K562 (cell line): ENCODE measurements around the gene STEAP3. TPM values are rescaled to one million over a fixed set of nuclear protein-coding genes. Genes with fewer than 3 reads are reported as not detected.

Experiments used
- ATAC-seq: fragments of 200-7000 bp; cut with Tn5 transposase; 3 replicates; pipeline ENCODE4 v1.9.1; 2020; ENCODE audit warnings: moderate library complexity
- BruUV-seq: library from RNA; stranded (reverse); fragments of 400-500 nt; replicated peaks from 2 replicates; lab custom pipeline; 2021; lab: Mats Ljungman, UMichigan
- CTCF ChIA-PET: fragments of 300-600 bp; formaldehyde crosslinking; extraction: SDS; loops from one replicate; lab custom pipeline; 2021; ENCODE audit warnings: low intra/inter-chr PET ratio; lab: Yijun Ruan, JAX
- POLR2A ChIA-PET: fragments of 300-600, 350-650 bp; sonication (Branson Sonifier 250); formaldehyde crosslinking; extraction: SDS; loops from one replicate; lab custom pipeline; 2021; ENCODE audit warnings: antibody characterized with exemption, inconsistent platforms; lab: Yijun Ruan, JAX
- DNase-seq, 4 experiments: peaks; one replicate each; pipeline versions ENCODE4 v3.0.0 to v3.0.0-alpha.2; 2011 to 2018; ENCODE audit warnings: low spot score in 3 of 4, mixed read lengths in 3 of 4; ENCODE audit errors: extremely low read depth in 1 of 4
- FAIRE-seq: peaks from 2 replicates; lab custom pipeline; 2011; peaks lifted over from hg19 to GRCh38; lab: Jason Lieb, UNC
- H2AFZ ChIP-seq: 2 replicates; pipeline ENCODE4 v1.6.0; 2011; ENCODE audit warnings: low read depth, low read length, control low read depth, inconsistent platforms
- H3K27ac ChIP-seq: fragments of 200-600 bp; 3 replicates; pipeline ENCODE4 v1.8.0; 2011; ENCODE audit warnings: low read depth, mild to moderate bottlenecking, control low read depth, inconsistent platforms, low read length, moderate library complexity, mixed read lengths; ENCODE audit errors: extremely low read depth
- H3K27me3 ChIP-seq, 2 experiments: fragments of 300-600 bp in 1 of 2; 2 replicates in 1 of 2; 3 replicates in 1 of 2; pipeline versions ENCODE4 v1.6.0 to v1.8.0; 2011; ENCODE audit warnings: inconsistent platforms in 2 of 2, low read length in 2 of 2, mild to moderate bottlenecking in 1 of 2, mixed read lengths in 1 of 2, moderate library complexity in 1 of 2; ENCODE audit not compliant: control insufficient read depth in 2 of 2, insufficient read depth in 2 of 2
- H3K36me3 ChIP-seq: fragments of 300-600 bp; 3 replicates; pipeline ENCODE4 v1.8.0; 2011; ENCODE audit warnings: mild to moderate bottlenecking, low read length, inconsistent platforms; ENCODE audit not compliant: control insufficient read depth, insufficient read depth
- H3K4me1 ChIP-seq, 2 experiments: fragments of 200-600 bp in 1 of 2; replicated peaks in 1 of 2; 2 replicates in 1 of 2; 3 replicates in 1 of 2; pipeline versions ENCODE4 v1.5.1 to v1.8.0; 2011; ENCODE audit warnings: inconsistent platforms in 2 of 2, low read length in 2 of 2, mild to moderate bottlenecking in 1 of 2, mixed read lengths in 1 of 2, moderate library complexity in 1 of 2; ENCODE audit not compliant: control insufficient read depth in 2 of 2, insufficient read depth in 2 of 2
- H3K4me2 ChIP-seq: 2 replicates; pipeline ENCODE4 v1.6.1; 2011; ENCODE audit warnings: low read length, control low read depth, inconsistent platforms, mixed read lengths; ENCODE audit not compliant: insufficient read depth
- H3K4me3 ChIP-seq: fragments of 200-600 bp; sonication (generic), shearing (Covaris generic); 2 replicates; pipeline ENCODE4 v1.5.1; 2016; ENCODE audit warnings: control low read depth, inconsistent platforms
- H3K79me2 ChIP-seq: fragments of 200-600 bp; 3 replicates; pipeline ENCODE4 v1.8.0; 2011; ENCODE audit warnings: low read length, inconsistent platforms; ENCODE audit not compliant: control insufficient read depth, insufficient read depth
- H3K9ac ChIP-seq, 2 experiments: 2 replicates each; pipeline versions ENCODE4 v1.6.0 to v1.6.1; 2011; ENCODE audit warnings: low read depth in 2 of 2, low read length in 2 of 2, control low read depth in 1 of 2, inconsistent platforms in 1 of 2, mild to moderate bottlenecking in 1 of 2, mixed read lengths in 1 of 2; ENCODE audit not compliant: insufficient read depth in 1 of 2
- H3K9me1 ChIP-seq: one replicate; pipeline ENCODE4 v1.6.0; 2011; ENCODE audit warnings: inconsistent platforms, mild to moderate bottlenecking, low read length, moderate library complexity; ENCODE audit not compliant: control insufficient read depth, insufficient read depth
- H3K9me3 ChIP-seq: replicated peaks from 2 replicates; pipeline ENCODE4 v1.5.1; 2011; ENCODE audit warnings: low read depth, low read length, inconsistent platforms; ENCODE audit not compliant: control insufficient read depth, insufficient read depth
- H4K20me1 ChIP-seq: replicated peaks from 2 replicates; pipeline ENCODE4 v1.6.1; 2011; ENCODE audit warnings: low read length, inconsistent platforms, mixed read lengths; ENCODE audit not compliant: control insufficient read depth, insufficient read depth
- C11orf30 ChIP-seq: fragments of 450-650 bp; IDR thresholded peaks from 2 replicates; pipeline ENCODE4 v1.6.1; 2016; ENCODE audit warnings: low read depth, mild to moderate bottlenecking
- LCOR ChIP-seq: sonication (generic); formaldehyde crosslinking; IDR thresholded peaks from 2 replicates; pipeline ENCODE4 v1.8.0; 2022; ENCODE audit warnings: mild to moderate bottlenecking, missing genetic modification reagents
- RREB1 ChIP-seq: fragments of 250-450 bp; sonication (Bioruptor Pico); IDR thresholded peaks from 2 replicates; pipeline ENCODE4 v1.4.0; 2020
- ZFP1 ChIP-seq: fragments of 450-650 bp; formaldehyde crosslinking; IDR thresholded peaks from 2 replicates; pipeline ENCODE4 v1.4.0; 2020; ENCODE audit warnings: mild to moderate bottlenecking, mixed read lengths
- WGBS: fragments of 100-300 bp; shearing (Covaris generic); methylation state at CpG from one replicate; pipeline ENCODE4 v1.1.6; 2016; ENCODE audit warnings: low coverage, mixed read lengths; ENCODE audit not compliant: insufficient coverage; ENCODE audit errors: missing lambda C conversion rate; 5-methylcytosine and 5-hydroxymethylcytosine counted together
- in situ Hi-C: fragments of 300-500 bp; cut with MboI; formaldehyde crosslinking; loops from 4 replicates; pipeline ENCODE4 v1.15.0; 2018; ENCODE audit warnings: inconsistent platforms, mixed read lengths
- intact Hi-C: fragments of 100-400 bp; cut with micrococcal nuclease; formaldehyde crosslinking; loops from 2 replicates; pipeline ENCODE4 v1.14.2; 2022
- polyA plus RNA-seq, 8 experiments: library from polyadenylated mRNA; depleted of rRNA in 4 of 8; stranded (reverse) in 5 of 8; unstranded in 3 of 8; fragments of >200 nt; fragmentation: Nextera tagmentation in 2 of 8; fragmentation: Illumina TruSeq in 1 of 8; extraction: Ambion mirVana in 2 of 8; extraction: Trizol in 1 of 8; gene quantifications; 2 replicates each; pipeline versions ENCODE4 v1.2.1 to v1.2.3, GENCODE V29; 2011 to 2014; ENCODE audit warnings: inconsistent platforms in 1 of 8, missing spikeins in 1 of 8
- total RNA-seq, 7 experiments: library from RNA; depleted of rRNA in 6 of 7; stranded (reverse); fragments of >200 nt in 6 of 7; fragmentation: Illumina TruSeq in 2 of 7; extraction: Trizol in 2 of 7; gene quantifications; 2 replicates each; pipeline versions ENCODE4 v1.2.1 to v1.2.3, GENCODE V29; 2011 to 2021; ENCODE audit warnings: low replicate concordance in 1 of 7
- TF ChIP-seq, protein P1 (sequence below): fragments of 250-450 bp; sonication (Bioruptor Pico); IDR thresholded peaks from 2 replicates; pipeline ENCODE4 v1.5.0; 2020; ENCODE audit warnings: mild to moderate bottlenecking

The STEAP3 gene
- total and polyA plus RNA-seq, 9 of the 15 experiments (the other 6 are each of a cell fraction or from before 2014, with no cell fraction given) = 1.8 to 31.6 (median 9.0) TPM

DNA sequence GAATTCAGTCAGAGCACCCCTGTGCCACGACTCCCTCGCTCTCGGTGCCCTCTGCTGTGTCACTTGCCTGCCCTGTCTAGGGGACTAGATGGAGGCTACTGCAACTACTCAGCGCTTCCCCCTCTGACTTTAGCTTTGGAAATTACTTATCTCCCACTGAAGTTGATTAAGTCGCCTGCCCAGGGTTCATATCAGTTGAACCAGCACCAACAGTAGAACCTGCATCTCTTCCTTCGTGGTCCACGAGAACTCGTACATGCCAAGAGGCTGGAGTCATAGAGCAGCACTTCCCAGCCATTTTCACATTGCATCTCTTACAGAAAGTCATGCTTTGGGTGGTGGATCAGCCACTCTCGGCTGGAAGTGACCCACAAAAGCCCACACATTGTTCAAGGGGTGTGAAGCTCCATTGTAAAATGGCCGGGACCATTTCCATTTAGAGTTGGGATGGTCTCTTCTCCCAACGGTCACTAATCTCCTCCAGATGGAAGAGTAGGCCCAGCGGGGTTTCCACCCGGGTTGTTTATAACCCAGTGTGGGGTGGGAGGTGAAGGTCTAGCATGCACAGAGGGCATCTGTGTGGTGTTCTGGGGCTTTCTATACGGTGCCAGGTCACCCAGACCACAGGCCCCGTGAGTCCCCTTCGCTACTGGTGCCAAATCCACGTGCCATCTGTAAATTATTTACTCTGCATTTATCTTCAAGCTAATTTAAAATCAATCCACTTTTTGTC, 38.0 kb downstream of the STEAP3 start:
- no peak for FAIRE-seq
- intact Hi-C loops = loop anchor here (10.0 kb wide), 1 partner anchor 377 kb away; no protein-coding TSS in a partner anchor
- no peak for TF ChIP-seq RREB1
- no peak for TF ChIP-seq LCOR
- no peak for TF ChIP-seq ZFP1 (CRISPR knock-in tag)
- TF ChIP-seq, protein P1, sequence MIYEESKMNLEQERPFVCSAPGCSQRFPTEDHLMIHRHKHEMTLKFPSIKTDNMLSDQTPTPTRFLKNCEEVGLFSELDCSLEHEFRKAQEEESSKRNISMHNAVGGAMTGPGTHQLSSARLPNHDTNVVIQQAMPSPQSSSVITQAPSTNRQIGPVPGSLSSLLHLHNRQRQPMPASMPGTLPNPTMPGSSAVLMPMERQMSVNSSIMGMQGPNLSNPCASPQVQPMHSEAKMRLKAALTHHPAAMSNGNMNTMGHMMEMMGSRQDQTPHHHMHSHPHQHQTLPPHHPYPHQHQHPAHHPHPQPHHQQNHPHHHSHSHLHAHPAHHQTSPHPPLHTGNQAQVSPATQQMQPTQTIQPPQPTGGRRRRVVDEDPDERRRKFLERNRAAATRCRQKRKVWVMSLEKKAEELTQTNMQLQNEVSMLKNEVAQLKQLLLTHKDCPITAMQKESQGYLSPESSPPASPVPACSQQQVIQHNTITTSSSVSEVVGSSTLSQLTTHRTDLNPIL (CRISPR knock-in tag) = no peak
- TF ChIP-seq C11orf30 = no peak

More for the DNA sequence above, 38.0 kb downstream of the STEAP3 start:
- no peak overlapping the region for H3K9ac ChIP-seq
- ChIA-PET POLR2A (interaction anchor here (0.5 kb wide), 1 partner anchor 9 kb away, joined by 3 read pairs; no protein-coding TSS in a partner anchor), CTCF (no interaction called here)
- peaks cover 3% of the 10 kb centered on the region for H3K9me1 ChIP-seq
- WGBS = 87% methylated on average over 17 of the region's 17 CpGs
- in situ Hi-C loops = no loop called here
- no TSS peak for BruUV-seq
- no peak for ATAC-seq
- H3K79me2 ChIP-seq = no peaks in the 10 kb centered on the region
- H3K4me3 ChIP-seq = no peak overlapping the region
- no peaks in the 10 kb centered on the region for H3K9me3 ChIP-seq
- no peak overlapping the region for H3K4me2 ChIP-seq
- no peak overlapping the region for H2AFZ ChIP-seq
- H4K20me1 ChIP-seq = no peaks in the 10 kb centered on the region
- no peaks in the 10 kb centered on the region for H3K27me3 ChIP-seq
- H3K27ac ChIP-seq = no peak overlapping the region
- peaks cover 50% of the 10 kb centered on the region; the same call in 2 of the 3 replicates for H3K36me3 ChIP-seq
- H3K4me1 ChIP-seq = peaks cover 0 to 7% of the 10 kb centered on the region in 2 experiments; a peak in 2 of 5 replicates
- no peak for DNase-seq
